CD4-positive, alpha-beta T cell treated with Interleukin-15 for 1 hour (primary cell): Measurements from ENCODE around the gene CHKA.

Source experiments
- DNase-seq: peaks from one replicate; pipeline ENCODE4 v3.0.0-alpha.2; 2020

Gene CHKA

GRCh38 chr11:68142441-68143309 lies 21.5 kb upstream of the CHKA start:
- no peak for DNase-seq

GRCh38 chr11:68142028-68142412 lies 20.8 kb upstream of the CHKA start:
- no peak for DNase-seq

DNA sequence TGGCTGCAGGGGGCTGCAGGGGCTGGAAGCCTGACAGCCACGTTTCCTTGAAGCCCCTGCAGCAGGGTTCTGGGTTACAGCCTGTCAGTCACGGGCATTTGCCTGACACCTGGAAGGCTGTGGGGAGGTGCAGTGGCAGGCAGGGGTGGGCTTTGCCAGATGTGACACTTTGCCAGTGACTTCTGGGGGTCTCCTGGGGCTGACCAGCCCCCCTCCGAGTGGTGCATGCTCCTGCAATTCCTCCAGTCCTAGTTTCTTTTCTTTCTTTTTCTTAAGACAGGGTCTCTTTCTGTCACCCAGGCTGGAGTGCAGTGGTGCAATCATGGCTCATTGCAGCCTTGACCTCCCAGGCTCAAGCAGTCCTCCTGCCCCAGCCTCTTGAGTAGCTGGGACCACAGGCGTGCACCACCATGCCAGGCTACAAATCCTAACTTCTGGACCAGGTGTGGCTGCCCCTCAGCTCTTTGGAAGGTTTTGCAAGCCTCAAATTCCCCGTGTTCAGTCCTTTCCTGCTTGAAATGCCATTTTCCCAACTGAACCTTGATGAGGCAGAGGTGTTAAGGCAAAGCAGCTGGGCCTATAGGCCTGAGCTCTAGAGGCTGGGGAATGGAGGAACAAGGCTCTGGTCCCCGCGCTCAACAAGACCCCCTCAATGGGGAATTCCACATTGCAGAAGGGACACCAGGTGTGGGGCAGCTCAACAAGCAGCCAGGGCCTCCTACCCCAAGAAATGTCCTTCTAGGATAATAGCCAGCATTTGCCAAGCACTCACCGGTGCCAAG lies 20.2 kb upstream of the CHKA start:
- DNase-seq: no peak

- no peak for DNase-seq
These were observed 19.5 kb upstream of the CHKA start for GRCh38 chr11:68140496-68141245.

- no peak for DNase-seq
These were observed 17.0 kb upstream of the CHKA start for GRCh38 chr11:68138237-68138636.

DNA sequence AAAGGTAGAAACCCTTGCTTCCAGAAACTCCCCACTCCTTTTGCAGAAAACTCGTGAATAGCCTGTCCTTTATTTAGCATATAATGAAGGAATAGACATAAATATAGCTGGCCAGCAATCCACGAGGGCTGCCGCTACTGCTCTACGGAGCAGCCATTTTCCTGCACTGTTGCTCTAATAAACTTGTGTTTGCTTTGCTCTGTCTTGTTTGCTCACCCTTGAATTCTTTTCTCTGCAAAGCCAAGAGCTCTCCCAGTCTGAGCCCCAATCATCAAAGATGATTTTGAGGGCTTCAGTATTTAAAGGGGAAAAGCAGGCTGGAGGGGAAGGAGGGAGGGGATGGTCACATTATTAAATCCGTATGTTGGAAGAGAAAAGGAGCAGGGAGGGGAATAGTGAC lies 16.6 kb upstream of the CHKA start:
- DNase-seq: no peak

DNA sequence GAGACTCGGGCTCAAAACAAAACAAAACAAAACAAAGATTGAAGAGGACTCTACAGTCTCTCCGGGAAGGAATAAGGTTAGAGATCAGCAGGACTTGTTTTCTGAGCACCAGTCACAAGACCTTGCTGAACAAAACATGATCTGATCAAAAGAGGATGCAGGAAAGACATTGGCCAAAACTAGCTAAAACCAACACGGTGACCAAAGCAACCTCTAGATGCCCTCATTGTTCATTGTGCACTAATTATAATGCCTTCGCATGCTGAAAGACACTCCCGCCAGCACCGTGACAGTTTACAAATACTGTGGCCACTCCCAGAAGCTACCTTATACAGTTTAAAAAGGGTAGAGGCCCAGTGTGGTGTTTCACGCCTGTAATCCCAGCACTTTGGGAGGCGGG lies 15.7 kb upstream of the CHKA start:
- DNase-seq: no peak

GRCh38 chr11:68135161-68135560 lies 14.0 kb upstream of the CHKA start:
- no peak for DNase-seq

GRCh38 chr11:68133761-68134160 lies 12.6 kb upstream of the CHKA start:
- no peak for DNase-seq

GRCh38 chr11:68130121-68130520 lies 8.9 kb upstream of the CHKA start:
- DNase-seq: no peak

DNA sequence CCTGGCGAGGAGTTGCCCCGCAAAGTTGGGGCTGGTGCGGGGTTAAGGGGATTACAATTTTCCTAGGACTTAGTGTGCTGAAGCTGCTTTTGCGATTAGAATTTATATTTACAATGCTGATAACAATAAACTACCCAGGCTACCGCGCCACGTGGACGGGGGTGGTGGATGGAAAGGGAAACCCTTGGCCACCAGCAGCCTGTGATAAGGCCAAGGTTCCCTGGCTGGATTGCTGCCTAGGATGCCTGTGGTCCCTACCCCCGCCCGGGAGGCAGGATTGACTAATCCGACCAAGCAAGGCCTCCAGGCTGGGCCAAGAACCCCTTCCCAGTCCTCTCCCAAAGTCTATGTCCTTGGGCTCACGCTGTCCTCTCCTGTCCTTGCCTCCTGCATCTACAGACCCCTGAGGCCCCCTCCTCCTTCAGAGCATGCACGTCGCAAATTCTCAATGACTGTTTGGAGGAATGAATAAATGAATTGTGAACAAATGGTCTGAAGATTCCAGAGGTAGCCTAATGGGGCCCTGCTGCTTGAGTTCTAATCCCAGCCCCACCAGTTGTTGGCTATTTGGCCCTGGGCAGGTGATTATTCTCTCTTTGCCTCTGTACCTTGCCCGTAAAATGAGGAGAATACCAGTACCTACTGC lies 7.6 kb upstream of the CHKA start:
- no peak for DNase-seq

DNA sequence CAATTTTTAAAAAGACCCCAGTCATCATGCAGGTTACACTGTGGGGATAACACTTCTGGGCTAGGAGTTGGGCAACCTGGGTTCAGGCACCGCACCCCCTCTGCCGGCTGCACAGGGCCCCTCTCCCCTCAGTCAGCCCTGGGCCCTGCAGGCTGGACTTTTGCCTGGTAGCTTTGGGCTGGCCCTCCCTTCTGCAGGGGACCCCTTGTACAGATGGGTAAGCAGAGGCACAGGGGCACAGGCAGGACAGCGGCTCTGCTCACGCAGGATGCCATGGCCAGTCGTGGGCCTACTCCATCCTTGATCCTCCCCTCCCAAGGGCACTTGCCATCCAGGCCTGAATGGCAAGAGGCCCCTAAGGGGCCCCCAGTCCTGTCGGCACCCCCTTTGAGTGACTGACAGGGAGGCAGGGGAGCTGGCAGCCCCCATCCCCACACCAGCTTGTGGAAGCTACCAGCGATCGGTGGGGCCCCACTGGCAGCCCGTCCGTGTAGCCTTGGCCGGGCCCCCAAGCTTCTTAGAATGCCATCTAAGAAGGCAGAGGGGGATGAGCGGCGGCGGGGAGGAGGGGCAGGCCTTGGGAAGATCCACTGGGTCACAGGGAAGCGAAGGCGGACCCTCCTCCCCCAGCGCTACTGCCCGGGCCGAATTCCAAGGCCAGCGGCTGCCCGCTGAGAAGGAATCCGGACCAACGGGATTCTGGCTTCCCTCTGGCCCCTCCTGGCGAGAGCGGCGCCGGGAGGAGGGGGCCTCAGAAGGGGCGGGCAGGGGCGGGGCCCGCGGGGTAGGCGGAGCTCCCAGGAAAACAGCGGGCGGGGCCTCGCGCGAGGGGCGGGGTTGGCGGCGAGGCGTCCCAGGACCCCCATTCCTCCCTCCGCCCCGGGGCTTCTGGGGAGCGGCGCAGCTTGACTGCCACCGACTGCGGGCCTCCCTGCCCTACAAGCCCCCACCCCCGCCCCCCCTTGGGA lies 6.8 kb upstream of the CHKA start:
- DNase-seq: no peak

- DNase-seq: no peak
These were observed 4.0 kb upstream of the CHKA start for GRCh38 chr11:68125164-68125563.

GRCh38 chr11:68122936-68123539 lies 1.9 kb upstream of the CHKA start:
- no peak for DNase-seq

DNA sequence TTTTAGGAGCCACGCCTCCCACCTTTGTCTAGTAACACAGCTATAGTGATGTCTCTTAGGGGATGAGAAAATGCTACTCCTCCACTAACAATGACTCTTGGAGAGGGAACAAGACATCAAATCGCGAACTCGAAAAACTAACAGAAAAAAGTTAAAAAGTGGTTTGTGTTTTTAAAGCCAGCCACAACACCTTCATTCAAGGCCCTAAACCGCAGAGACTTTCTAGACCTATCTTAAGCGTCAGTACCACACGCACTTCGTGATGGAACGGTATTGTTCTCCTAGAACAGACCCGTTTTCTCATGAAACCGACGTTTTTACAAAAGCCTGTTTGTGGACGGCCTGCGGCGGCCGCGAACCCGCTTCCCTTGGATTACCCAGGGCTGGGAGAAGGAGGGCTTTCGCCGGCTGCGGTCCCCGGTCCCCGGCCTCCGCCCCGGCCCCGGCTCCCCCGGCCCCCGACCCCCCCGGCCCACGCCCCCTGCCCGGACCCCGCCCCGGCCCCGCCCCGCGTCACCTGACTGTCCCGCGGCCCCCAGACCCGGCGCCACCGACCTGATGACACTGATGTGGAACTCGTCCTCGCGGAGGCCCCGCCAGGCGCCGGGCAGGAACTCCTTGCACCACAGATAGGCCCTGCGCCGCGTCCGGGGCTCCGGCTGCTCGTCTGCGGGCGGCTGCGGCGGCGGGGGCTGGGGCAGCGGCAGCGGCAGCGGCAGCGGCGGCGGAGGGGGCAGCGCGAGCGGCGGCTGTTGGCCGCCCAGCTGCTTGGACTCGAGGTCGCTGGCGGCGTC lies 718 bp downstream of the CHKA start:
- peak; percentile 69 for DNase-seq

GRCh38 chr11:68118706-68119448 lies 2.3 kb downstream of the CHKA start:
- no peak for DNase-seq

- no peak for DNase-seq
These were observed 3.2 kb downstream of the CHKA start for GRCh38 chr11:68117853-68118470.

GRCh38 chr11:68116974-68117373 lies 4.2 kb downstream of the CHKA start:
- DNase-seq: no peak

DNA sequence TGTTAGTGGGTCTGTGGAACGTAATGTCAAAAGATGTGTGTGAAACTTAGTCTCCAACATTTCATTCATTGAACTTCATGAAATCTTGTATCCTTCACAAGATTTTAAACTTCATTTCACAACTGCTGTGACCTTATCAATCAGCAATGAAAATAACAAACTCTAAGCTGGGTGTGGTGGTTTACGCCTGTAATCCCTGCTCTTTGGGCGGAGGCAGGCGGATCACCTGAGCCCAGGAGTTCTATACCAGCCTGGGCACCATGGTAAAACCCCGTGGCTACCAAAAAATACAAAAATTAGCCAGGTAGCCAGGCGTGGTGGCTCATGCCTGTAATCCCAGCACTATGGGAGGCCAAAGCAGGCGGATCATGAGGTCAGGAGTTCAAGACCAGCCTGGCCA lies 5.1 kb downstream of the CHKA start:
- DNase-seq: no peak
